CD4-positive, alpha-beta T cell treated with Interleukin-4 for 4 hours (primary cell): Measurements from ENCODE around the gene RSPH1.

Source experiments
- DNase-seq: peaks from one replicate; pipeline ENCODE4 v3.0.0-alpha.2; 2020

Gene RSPH1

GRCh38 chr21:42443181-42443785, 52.7 kb downstream of the RSPH1 start:
- no peak for DNase-seq

GRCh38 chr21:42441963-42442362, 54.1 kb downstream of the RSPH1 start:
- no peak for DNase-seq

- no peak for DNase-seq
These were observed 55.7 kb downstream of the RSPH1 start for GRCh38 chr21:42440187-42440792.

- peak; percentile 51 for DNase-seq
These were observed 56.5 kb downstream of the RSPH1 start for GRCh38 chr21:42439284-42440186.

GRCh38 chr21:42438316-42439205, 57.5 kb downstream of the RSPH1 start:
- DNase-seq, result no peak

GRCh38 chr21:42437786-42438185, 58.2 kb downstream of the RSPH1 start:
- DNase-seq, result no peak

- DNase-seq, result no peak
These were observed 59.1 kb downstream of the RSPH1 start for GRCh38 chr21:42436914-42437313.

- no peak for DNase-seq
These were observed 60.2 kb downstream of the RSPH1 start for GRCh38 chr21:42435833-42436232.

- no peak for DNase-seq
These were observed 60.6 kb downstream of the RSPH1 start for GRCh38 chr21:42435401-42435800.

GRCh38 chr21:42434884-42435283, 61.1 kb downstream of the RSPH1 start:
- DNase-seq, result no peak

- no peak for DNase-seq
These were observed 62.0 kb downstream of the RSPH1 start for GRCh38 chr21:42433946-42434551.

- no peak for DNase-seq
These were observed 63.3 kb downstream of the RSPH1 start for GRCh38 chr21:42432695-42433094.

- DNase-seq, result no peak
These were observed 64.8 kb downstream of the RSPH1 start for GRCh38 chr21:42431196-42431595.

GRCh38 chr21:42430521-42430920, 65.5 kb downstream of the RSPH1 start:
- no peak for DNase-seq

- DNase-seq, result no peak
These were observed 66.2 kb downstream of the RSPH1 start for GRCh38 chr21:42429856-42430255.

- no peak for DNase-seq
These were observed 67.0 kb downstream of the RSPH1 start for GRCh38 chr21:42429021-42429420.

- no peak for DNase-seq
These were observed 68.1 kb downstream of the RSPH1 start for GRCh38 chr21:42427809-42428419.

- DNase-seq, result no peak
These were observed 69.0 kb downstream of the RSPH1 start for GRCh38 chr21:42426876-42427480.

- DNase-seq, result no peak
These were observed 69.6 kb downstream of the RSPH1 start for GRCh38 chr21:42426424-42426823.

- DNase-seq, result peak; percentile 65
These were observed 70.4 kb downstream of the RSPH1 start for GRCh38 chr21:42425591-42425990.

GRCh38 chr21:42424914-42425541, 71.0 kb downstream of the RSPH1 start:
- peak; percentile 88 for DNase-seq
